ENCODE results near the gene BRI3BP. TPM values are rescaled to one million over a fixed set of nuclear protein-coding genes. Genes with fewer than 3 reads are reported as not detected.

The BRI3BP gene
- total RNA-seq, 1 experiment from 2014 or later, result 19.4 TPM

- H3K4me3 ChIP-seq, result no peak overlapping the region
- TF ChIP-seq CTCF (conservative IDR thresholded peaks at IDR 0.05), result no peak
- no peak for TF ChIP-seq EZH2 (IDR thresholded peaks at IDR 0.05; ENCODE audit: low read depth)
- no peaks in the 10 kb centered on the region for H3K9me2 ChIP-seq (ENCODE audit: insufficient read depth)
- no peak overlapping the region for H2AFZ ChIP-seq
- no peaks in the 10 kb centered on the region for H3K27me3 ChIP-seq (ENCODE audit: insufficient read depth, low read depth)
- ChIA-PET POLR2A (ENCODE audit: unreplicated experiment) (no interaction called here), CTCF (no interaction called here)
- H3K9me3 ChIP-seq (ENCODE audit: insufficient read depth, low read depth), result no peaks in the 10 kb centered on the region
- no peak for DNase-seq
- BruUV-seq (replicated peaks), result no TSS peak
- peak overlapping the region; percentile 30 for H3K4me2 ChIP-seq
- intact Hi-C loops (cut with micrococcal nuclease; ENCODE audit: unreplicated experiment), result no loop called here
- peaks cover 21% of the 10 kb centered on the region; the same call in 1 of the 2 replicates for H3F3A ChIP-seq (ENCODE audit: insufficient read depth, low read depth)
- H3K79me2 ChIP-seq (ENCODE audit: low read depth), result no peaks in the 10 kb centered on the region
- H4K20me1 ChIP-seq (ENCODE audit: insufficient read depth), result peaks cover 4% of the 10 kb centered on the region; the same call in 1 of the 2 replicates
- H3K27ac ChIP-seq, result peak overlapping the region; percentile 50
- H3K4me1 ChIP-seq (replicated peaks; ENCODE audit: insufficient read depth), result peaks cover 16% of the 10 kb centered on the region
- peaks cover 11% of the 10 kb centered on the region for H3K36me3 ChIP-seq (ENCODE audit: low read depth)
These were observed 41.1 kb upstream of the BRI3BP start for GRCh38 chr12:124952295-124952694.

GRCh38 chr12:124952801-124953200 is 40.6 kb upstream of the BRI3BP start:
- H3K4me3 ChIP-seq, result no peak overlapping the region
- peaks cover 4% of the 10 kb centered on the region; the same call in 1 of the 2 replicates for H4K20me1 ChIP-seq (ENCODE audit: insufficient read depth)
- ChIA-PET POLR2A (ENCODE audit: unreplicated experiment) (no interaction called here), CTCF (no interaction called here)
- H3K4me2 ChIP-seq, result peak overlapping the region; percentile 30
- peaks cover 16% of the 10 kb centered on the region for H3K4me1 ChIP-seq (replicated peaks; ENCODE audit: insufficient read depth)
- peak overlapping the region; percentile 50 for H3K27ac ChIP-seq
- no peaks in the 10 kb centered on the region for H3K9me2 ChIP-seq (ENCODE audit: insufficient read depth)
- BruUV-seq (replicated peaks), result no TSS peak
- H3F3A ChIP-seq (ENCODE audit: insufficient read depth, low read depth), result peaks cover 21% of the 10 kb centered on the region; the same call in 1 of the 2 replicates
- H3K9me3 ChIP-seq (ENCODE audit: insufficient read depth, low read depth), result no peaks in the 10 kb centered on the region
- H3K36me3 ChIP-seq (ENCODE audit: low read depth), result peaks cover 11% of the 10 kb centered on the region
- H3K79me2 ChIP-seq (ENCODE audit: low read depth), result no peaks in the 10 kb centered on the region
- intact Hi-C loops (cut with micrococcal nuclease; ENCODE audit: unreplicated experiment), result no loop called here
- TF ChIP-seq CTCF (conservative IDR thresholded peaks at IDR 0.05) (no peak), EZH2 (IDR thresholded peaks at IDR 0.05; ENCODE audit: low read depth) (no peak)
- H2AFZ ChIP-seq, result no peak overlapping the region
- no peaks in the 10 kb centered on the region for H3K27me3 ChIP-seq (ENCODE audit: insufficient read depth, low read depth)
- peak; percentile 71 to 88 for DNase-seq

- H4K20me1 ChIP-seq (ENCODE audit: insufficient read depth), result peaks cover 4% of the 10 kb centered on the region; the same call in 1 of the 2 replicates
- POLR2A ChIA-PET (ENCODE audit: unreplicated experiment), result no interaction called here
- peaks cover 16% of the 10 kb centered on the region for H3K4me1 ChIP-seq (replicated peaks; ENCODE audit: insufficient read depth)
- no peak for TF ChIP-seq CTCF (conservative IDR thresholded peaks at IDR 0.05)
- TF ChIP-seq EZH2 (IDR thresholded peaks at IDR 0.05; ENCODE audit: low read depth), result no peak
- no peak overlapping the region for H3K4me3 ChIP-seq
- intact Hi-C loops (cut with micrococcal nuclease; ENCODE audit: unreplicated experiment), result no loop called here
- peaks cover 11% of the 10 kb centered on the region for H3K36me3 ChIP-seq (ENCODE audit: low read depth)
- DNase-seq, result no peak
- peaks cover 21% of the 10 kb centered on the region; the same call in 1 of the 2 replicates for H3F3A ChIP-seq (ENCODE audit: insufficient read depth, low read depth)
- no peaks in the 10 kb centered on the region for H3K9me2 ChIP-seq (ENCODE audit: insufficient read depth)
- H3K27me3 ChIP-seq (ENCODE audit: insufficient read depth, low read depth), result no peaks in the 10 kb centered on the region
- H3K27ac ChIP-seq, result no peak overlapping the region
- no peak overlapping the region for H2AFZ ChIP-seq
- H3K4me2 ChIP-seq, result peak overlapping the region; percentile 29; the same call in 1 of the 2 replicates
- BruUV-seq (replicated peaks), result no TSS peak
- CTCF ChIA-PET, result no interaction called here
- H3K9me3 ChIP-seq (ENCODE audit: insufficient read depth, low read depth), result no peaks in the 10 kb centered on the region
- H3K79me2 ChIP-seq (ENCODE audit: low read depth), result no peaks in the 10 kb centered on the region
These were observed 39.6 kb upstream of the BRI3BP start for GRCh38 chr12:124953689-124954405.
